ENCODE results near the gene TLR6.
"Not testable (repeated sequence)": the region's sequence is repeated elsewhere in the genome, so short reads cannot be mapped to it uniquely, and the experiment has no call there.

The TLR6 gene

DNA sequence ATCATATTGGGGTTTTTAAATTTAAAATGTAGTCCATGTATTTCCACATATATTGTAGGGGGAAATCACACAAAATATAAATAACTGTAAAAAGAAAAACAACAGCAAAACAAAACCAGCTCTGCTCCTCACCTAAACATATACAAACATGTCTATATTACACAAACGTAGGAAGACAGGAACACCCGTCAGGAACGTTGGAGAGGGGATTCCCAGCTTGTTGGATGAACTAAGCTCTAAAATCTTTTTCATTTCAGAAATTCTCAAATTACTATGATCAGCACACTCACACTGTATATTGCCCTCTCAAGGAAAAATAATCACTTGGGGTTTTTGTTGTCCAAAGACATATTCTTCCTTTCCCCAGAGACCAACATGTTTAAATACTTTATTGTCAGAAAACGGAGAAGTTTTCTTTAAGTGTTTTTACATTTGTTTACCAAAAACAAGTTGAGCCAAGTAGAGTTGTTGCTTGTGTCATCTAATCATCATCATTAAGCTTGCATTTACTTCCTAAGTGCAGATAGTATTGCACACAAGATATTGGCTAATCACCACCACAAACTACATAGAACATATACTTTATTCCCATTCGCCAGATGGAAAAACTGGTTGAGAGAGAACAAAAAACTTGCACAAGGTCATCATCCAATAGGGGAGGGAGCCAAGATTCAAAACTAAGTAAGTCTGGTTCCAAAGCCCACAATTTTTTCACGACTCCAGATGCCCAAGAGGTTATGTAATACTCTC lies 71.4 kb downstream of the TLR6 start:
- no peak for DNase-seq

DNA sequence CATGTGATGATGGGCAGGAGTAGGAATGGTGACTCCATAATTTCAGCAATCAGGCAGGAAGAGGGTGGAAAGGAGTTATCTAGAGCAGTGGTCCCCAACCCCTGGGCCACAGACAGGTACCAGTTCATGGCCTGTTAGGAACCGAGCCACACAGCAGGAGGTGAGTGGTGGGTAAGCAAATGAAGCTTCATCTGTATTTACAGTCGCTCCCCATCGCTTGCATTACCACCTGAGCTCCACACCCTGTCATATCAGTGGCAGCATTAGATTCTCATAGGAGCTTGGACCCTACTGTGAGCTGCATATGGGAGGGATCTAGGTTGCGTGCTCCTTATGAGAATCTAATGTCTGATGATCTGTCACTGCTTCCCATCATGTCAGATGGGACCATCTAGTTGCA lies 72.5 kb downstream of the TLR6 start:
- no peak for DNase-seq

DNA sequence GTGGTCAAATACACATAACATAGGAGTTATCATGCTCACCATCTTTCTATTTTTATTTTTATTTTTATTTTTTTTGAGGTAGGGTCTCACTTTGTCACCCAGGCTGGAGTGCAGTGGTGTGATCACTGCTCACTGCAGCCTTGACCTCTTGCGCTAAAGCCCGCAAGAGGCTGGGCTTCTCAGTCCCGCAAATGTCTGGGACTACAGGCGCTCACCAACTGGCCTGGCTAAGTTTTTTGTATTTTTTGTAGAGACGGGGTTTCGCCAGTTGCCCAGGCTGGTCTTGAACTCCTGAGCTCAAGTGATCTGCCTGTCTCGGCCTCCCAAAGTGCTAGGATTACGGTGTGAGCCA lies 73.5 kb downstream of the TLR6 start:
- no peak for DNase-seq

DNA sequence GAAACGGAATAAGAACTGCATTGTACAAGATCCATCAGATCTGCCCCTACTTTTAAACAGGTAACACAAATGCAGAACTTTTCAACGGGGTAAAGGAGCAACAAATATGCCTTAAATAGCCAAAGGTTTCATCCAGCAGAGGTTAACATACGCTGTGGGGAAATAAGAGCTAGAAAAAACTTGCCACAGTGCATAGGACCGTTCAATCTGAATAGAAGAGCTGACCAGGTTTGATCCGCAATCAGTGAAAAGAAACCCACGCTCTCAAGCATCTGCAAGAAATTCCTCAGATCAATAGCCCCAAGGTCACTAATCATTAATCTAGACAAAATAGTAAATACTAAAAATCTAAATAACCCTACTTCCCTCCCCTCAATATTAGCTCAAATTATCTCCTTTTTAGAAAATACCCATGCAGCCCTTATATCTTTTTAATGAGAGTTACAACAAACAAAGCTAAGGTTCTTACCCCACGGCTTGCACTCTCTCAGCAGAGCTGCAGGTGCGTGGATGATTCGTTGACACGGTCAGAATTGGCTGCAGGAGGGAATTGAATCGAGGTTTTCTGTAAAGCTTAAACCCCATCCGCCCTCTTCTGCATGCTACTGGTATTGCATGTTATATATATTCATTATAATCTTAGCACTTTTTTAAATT lies 74.0 kb downstream of the TLR6 start, which contains the start of gene TLR10:
Gene TLR10, minus strand, starts transcription at position 539 of the 657 bp plus-strand sequence. CDS start 7,400 bp downstream, outside the sequence.
- DNase-seq, result no peak

DNA sequence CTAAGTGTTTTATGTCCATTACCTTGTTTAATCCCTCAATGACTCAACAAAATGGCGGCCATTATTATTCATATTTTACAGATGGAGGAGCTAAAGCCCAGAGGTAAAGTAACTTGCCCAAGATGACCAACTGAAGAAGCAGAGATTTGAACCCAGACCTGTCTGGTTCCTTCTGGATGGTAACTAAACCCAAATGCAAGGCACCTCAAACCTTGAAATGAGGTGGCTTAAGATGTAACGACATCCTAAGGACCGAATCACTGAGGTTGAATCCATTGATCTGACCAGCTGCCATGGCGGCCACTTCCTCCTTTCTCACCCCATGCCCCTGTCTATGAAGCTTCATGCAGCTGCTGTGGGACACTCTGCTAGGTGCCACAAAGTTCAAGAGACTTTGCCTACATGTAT lies 74.8 kb downstream of the TLR6 start:
- no peak for DNase-seq

DNA sequence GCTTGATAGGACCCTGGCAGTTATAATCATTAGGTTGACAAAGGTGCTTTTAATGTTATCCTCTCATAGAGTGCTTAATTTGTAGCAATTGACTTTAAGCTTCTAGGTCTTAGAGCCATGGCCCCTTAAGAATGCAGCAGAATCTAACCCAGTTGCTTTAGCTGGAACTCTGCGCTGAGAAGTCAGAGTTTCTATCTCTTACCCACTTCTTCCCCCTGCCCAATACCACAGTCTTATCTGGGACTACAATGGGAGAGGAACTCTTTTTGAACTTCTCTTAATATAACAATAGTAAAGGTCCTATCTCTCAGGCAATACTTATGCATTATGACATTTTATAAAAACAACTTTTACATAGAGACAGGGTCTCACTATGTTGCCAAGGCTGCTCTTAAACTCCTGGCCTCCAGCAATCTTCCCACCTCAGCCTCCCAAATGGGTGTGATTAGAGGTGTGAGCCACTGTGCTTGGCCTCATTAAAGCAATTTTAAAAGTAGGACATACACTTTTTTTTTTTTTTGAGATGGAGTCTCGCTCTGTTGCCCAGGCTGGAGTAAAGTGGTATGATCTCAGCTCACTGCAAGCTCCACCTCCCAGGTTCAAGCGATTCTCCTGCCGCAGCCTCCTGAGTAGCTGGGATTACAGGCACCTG lies 75.7 kb downstream of the TLR6 start:
- DNase-seq, result no peak

DNA sequence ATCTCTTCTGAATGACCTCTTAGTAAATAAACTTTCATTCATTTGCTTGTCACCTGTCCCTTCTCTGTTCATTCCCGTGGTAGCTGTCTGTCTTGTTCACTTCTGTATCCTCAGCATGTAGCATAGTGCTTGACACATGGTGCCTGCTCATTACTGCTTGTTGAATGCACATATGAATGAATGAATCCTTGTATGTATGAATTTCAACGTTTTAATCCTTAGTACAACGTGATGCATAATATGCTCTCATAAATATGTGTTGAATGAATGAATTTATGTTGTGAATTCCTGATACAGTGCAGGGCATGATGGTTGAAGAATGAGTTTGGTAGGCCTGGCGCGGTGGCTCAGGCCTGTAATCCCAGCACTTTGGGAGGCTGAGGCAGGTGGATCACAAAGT lies 76.8 kb downstream of the TLR6 start:
- no peak for DNase-seq

DNA sequence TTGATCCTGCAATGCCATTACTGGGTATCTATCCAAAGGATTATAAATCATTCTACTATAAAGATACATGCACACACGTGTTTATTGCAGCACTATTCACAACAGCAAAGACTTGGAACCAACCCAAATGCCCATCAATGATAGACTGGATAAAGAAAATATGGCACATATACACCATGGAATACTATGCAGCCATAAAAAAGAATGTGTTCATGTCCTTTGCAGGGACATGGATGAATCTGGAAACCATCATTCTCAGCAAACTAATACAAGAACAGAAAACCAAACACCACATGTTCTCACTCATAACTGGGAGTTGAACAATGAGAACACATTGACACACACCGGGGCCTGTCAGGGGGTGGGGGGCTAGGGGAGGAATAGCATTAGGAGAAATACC lies 78.7 kb downstream of the TLR6 start:
- DNase-seq, result not testable (repeated sequence)

DNA sequence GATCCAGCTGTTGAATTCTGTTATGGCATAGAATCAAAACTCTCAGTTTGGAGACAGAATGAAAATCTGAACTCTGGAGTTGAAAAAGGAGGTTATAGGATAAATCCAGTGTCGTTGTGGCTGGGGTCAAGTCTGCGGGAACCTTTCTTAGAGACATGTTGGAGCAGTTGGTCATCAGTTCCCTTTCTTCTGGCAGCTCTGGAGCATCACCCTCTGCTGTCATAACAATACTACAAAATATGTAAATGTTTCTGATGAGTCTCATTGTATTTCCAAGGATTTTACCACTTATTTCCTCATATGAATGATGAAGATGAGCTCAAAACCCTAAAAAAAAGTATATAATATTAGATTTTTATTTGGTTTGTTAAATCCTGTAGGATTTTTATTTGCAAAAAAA lies 81.3 kb downstream of the TLR6 start:
- DNase-seq, result no peak

DNA sequence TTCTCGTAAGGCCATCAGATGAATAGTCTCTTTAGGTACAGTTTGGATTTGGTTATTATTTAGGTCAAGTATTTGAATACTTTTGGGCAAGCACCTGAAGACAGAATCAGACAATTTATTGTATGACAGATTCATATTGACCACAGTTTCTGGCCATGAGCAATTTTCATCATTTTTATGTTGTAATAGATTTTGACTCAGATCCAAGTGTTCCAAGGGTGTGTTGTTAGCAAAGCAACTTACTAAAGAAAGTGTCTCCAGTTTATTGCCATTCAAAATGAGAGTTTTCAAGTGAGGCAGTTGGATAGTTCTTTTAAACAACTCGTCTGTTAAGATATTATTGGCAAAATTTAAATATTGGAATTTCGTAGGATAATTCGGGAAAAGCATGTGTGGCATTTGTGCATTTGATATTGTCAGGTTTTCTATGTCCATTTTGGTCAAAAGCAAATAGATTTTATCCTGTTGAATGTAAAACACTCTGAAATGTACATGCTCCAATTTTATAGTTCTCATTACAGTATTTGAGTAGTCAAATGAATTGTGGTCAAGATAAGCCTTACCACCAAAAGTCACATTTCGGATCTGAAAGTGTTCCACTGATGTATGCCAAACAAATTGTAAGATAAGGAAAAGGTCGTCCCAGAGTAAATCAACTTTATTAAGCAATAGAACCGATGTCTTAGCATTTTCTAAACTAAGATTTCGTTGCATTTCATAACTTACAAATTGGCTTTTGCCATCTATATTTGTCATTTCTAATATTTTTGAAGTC lies 82.2 kb downstream of the TLR6 start:
- DNase-seq, result no peak

All from SHP77 treated with DMSO at 0.1 percent for 48 hours (cell line).